ENCODE results near the gene FOXJ1. TPM values are rescaled to one million over a fixed set of nuclear protein-coding genes. Genes with fewer than 3 reads are reported as not detected.
"Not testable (repeated sequence)": the region's sequence is repeated elsewhere in the genome, so short reads cannot be mapped to it uniquely, and the experiment has no call there.

FOXJ1 gene, protein sequence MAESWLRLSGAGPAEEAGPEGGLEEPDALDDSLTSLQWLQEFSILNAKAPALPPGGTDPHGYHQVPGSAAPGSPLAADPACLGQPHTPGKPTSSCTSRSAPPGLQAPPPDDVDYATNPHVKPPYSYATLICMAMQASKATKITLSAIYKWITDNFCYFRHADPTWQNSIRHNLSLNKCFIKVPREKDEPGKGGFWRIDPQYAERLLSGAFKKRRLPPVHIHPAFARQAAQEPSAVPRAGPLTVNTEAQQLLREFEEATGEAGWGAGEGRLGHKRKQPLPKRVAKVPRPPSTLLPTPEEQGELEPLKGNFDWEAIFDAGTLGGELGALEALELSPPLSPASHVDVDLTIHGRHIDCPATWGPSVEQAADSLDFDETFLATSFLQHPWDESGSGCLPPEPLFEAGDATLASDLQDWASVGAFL
- total RNA-seq = 1 to 10 TPM in 1 of 3 donors, under 1 TPM in 2; 0.16 to 2.2 (median 0.52) TPM
- long read RNA-seq, donor 1, partial matches to known transcripts = 1 of 1 reads
- long read RNA-seq, donor 1, other reads (novel, unspliced or antisense) = 0 of 1 reads
- long read RNA-seq, donor 2, partial matches to known transcripts = 3 of 3 reads
- long read RNA-seq, donor 2, other reads (novel, unspliced or antisense) = 0 of 3 reads

- intact Hi-C loops (cut with DNase I, micrococcal nuclease) = no loop called here
- ATAC-seq (peak; percentile 84), DNase-seq (peak; percentile 93 to 95 (median 93))
- Histone ChIP-seq H3K36me3 (ENCODE audit: low read depth) (no peaks in the 10 kb centered on the region), H3K4me1 (ENCODE audit: low read depth) (peaks cover 13% of the 10 kb centered on the region), H3K4me3 (no peak within 1 kb of the TSS), H3K9me3 (no peaks in the 10 kb centered on the region)
- TF ChIP-seq, protein P1, sequence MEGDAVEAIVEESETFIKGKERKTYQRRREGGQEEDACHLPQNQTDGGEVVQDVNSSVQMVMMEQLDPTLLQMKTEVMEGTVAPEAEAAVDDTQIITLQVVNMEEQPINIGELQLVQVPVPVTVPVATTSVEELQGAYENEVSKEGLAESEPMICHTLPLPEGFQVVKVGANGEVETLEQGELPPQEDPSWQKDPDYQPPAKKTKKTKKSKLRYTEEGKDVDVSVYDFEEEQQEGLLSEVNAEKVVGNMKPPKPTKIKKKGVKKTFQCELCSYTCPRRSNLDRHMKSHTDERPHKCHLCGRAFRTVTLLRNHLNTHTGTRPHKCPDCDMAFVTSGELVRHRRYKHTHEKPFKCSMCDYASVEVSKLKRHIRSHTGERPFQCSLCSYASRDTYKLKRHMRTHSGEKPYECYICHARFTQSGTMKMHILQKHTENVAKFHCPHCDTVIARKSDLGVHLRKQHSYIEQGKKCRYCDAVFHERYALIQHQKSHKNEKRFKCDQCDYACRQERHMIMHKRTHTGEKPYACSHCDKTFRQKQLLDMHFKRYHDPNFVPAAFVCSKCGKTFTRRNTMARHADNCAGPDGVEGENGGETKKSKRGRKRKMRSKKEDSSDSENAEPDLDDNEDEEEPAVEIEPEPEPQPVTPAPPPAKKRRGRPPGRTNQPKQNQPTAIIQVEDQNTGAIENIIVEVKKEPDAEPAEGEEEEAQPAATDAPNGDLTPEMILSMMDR (IDR thresholded peaks at IDR 0.05) = no peak
Observed at GRCh38 chr17:76141212-76142038, at the start of gene FOXJ1. FOXJ1 (minus strand) TSS chr17:76141245; CDS start chr17:76140395, 850 bp downstream.

DNA sequence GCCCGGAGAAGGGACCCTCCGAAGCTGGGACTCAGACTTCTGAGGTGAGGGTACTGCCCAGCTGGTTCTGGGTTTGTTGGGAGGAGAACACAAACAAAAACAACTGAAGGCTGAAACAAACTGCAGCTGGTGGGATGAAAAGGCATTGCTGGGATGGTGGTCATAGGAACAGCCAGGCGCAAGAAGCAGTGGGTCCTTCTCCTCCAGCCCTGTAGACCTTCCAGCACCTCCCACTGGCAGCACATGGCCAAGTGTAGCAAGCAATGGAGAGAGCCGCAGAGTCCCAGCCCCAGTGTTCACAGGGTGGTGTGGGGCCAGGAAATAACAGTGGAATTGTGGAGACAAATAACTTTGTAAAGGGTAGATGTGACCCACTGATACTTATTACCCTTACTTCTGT is 48.7 kb upstream of the FOXJ1 start:
- no peak for DNase-seq
- TF ChIP-seq, protein P1 (IDR thresholded peaks at IDR 0.05) = no peak
- no peaks in the 10 kb centered on the region for H3K36me3 ChIP-seq (ENCODE audit: low read depth)
- no peaks in the 10 kb centered on the region for H3K4me1 ChIP-seq (ENCODE audit: low read depth)
- H3K4me3 ChIP-seq = no peak overlapping the region
- no peaks in the 10 kb centered on the region for H3K9me3 ChIP-seq
- intact Hi-C loops (cut with DNase I, micrococcal nuclease) = loop anchor here in 1 of 2 donors (10.0 kb wide), 2 partner anchors 65 to 85 kb away; no protein-coding TSS in a partner anchor
- ATAC-seq = no peak

DNA sequence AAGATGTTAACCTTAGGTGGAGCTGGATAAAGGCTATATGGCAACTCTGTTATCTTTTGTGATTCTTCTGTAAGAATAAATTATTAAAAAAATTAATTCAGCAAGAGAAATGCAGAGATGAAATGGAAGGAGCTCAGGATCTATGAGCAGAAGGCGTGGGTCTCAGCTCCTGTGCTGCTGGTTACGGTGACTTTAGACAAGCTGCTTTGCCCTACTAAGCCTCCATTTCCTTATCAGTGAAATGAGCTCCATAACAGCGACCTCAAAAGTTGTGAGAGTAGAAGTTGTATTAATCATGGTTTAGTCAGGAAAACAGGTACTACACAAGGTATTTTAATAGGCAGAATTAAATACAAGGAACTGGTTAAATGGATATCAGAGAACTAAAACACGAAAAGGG is 48.2 kb upstream of the FOXJ1 start:
- Histone ChIP-seq H3K9me3 (no peaks in the 10 kb centered on the region), H3K4me1 (ENCODE audit: low read depth) (no peaks in the 10 kb centered on the region), H3K36me3 (ENCODE audit: low read depth) (no peaks in the 10 kb centered on the region), H3K4me3 (no peak overlapping the region)
- TF ChIP-seq, protein P1 (IDR thresholded peaks at IDR 0.05) = no peak
- ATAC-seq (no peak), DNase-seq (no peak)
- intact Hi-C loops (cut with DNase I, micrococcal nuclease) = loop anchor here in 1 of 2 donors (10.0 kb wide), 2 partner anchors 64 to 86 kb away; no protein-coding TSS in a partner anchor

- intact Hi-C loops (cut with DNase I, micrococcal nuclease) = loop anchor here in 1 of 2 donors (10.0 kb wide), 2 partner anchors 64 to 86 kb away; no protein-coding TSS in a partner anchor
- TF ChIP-seq, protein P1 (IDR thresholded peaks at IDR 0.05) = no peak
- ATAC-seq (no peak), DNase-seq (no peak)
- Histone ChIP-seq H3K4me1 (ENCODE audit: low read depth) (no peaks in the 10 kb centered on the region), H3K36me3 (ENCODE audit: low read depth) (no peaks in the 10 kb centered on the region), H3K4me3 (no peak overlapping the region), H3K9me3 (no peaks in the 10 kb centered on the region)
Observed at GRCh38 chr17:76188213-76189016, 47.4 kb upstream of the FOXJ1 start.

- not testable (repeated sequence) for H3K36me3 ChIP-seq (ENCODE audit: low read depth); DNase-seq; H3K9me3 ChIP-seq; H3K4me3 ChIP-seq; ATAC-seq; H3K4me1 ChIP-seq (ENCODE audit: low read depth)
- intact Hi-C loops (cut with DNase I, micrococcal nuclease) = loop anchor here in 1 of 2 donors (10.0 kb wide), 2 partner anchors 62 to 88 kb away; no protein-coding TSS in a partner anchor
Observed at GRCh38 chr17:76186774-76187173, 45.7 kb upstream of the FOXJ1 start.

All from mucosa of descending colon (tissue), 3 donors.